HG03280 (cell line): Measurements from ENCODE around the gene KLHL2.
"Not testable (repeated sequence)": the region's sequence is repeated elsewhere in the genome, so short reads cannot be mapped to it uniquely, and the experiment has no call there.

Experiments used
- ATAC-seq: cut with Tn5 transposase; IDR thresholded peaks from one replicate; pipeline ENCODE4 v1.9.1; 2021; ENCODE audit warnings: mild to moderate bottlenecking, moderate library complexity; ENCODE audit not compliant: unreplicated experiment

Gene KLHL2, protein sequence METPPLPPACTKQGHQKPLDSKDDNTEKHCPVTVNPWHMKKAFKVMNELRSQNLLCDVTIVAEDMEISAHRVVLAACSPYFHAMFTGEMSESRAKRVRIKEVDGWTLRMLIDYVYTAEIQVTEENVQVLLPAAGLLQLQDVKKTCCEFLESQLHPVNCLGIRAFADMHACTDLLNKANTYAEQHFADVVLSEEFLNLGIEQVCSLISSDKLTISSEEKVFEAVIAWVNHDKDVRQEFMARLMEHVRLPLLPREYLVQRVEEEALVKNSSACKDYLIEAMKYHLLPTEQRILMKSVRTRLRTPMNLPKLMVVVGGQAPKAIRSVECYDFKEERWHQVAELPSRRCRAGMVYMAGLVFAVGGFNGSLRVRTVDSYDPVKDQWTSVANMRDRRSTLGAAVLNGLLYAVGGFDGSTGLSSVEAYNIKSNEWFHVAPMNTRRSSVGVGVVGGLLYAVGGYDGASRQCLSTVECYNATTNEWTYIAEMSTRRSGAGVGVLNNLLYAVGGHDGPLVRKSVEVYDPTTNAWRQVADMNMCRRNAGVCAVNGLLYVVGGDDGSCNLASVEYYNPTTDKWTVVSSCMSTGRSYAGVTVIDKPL

GRCh38 chr4:165207431-165208220 lies at the start of gene KLHL2:
Gene KLHL2 (plus strand): TSS chr4:165207561. CDS start chr4:165207877, 316 bp downstream.
- peak; percentile 93 for ATAC-seq

GRCh38 chr4:165158762-165159161 lies 48.6 kb upstream of the KLHL2 start:
- ATAC-seq: no peak

GRCh38 chr4:165164257-165164656 lies 43.1 kb upstream of the KLHL2 start:
- ATAC-seq: no peak

DNA sequence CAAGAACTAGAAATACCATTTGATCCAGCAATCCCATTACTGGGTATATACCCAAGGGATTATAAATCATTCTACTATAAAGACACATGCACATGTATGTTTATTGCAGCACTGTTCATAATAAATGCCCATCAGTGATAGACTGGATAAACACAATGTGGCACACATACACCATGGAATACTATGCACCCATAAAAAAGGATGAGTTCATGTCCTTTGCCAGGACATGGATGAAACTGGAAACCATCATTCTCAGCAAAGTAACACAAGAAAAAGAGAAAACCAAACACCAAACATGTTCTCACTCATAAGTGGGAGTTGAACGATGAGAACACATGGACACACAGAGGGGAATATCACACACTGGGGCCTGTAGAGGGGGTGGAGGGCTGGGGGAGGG lies 40.5 kb upstream of the KLHL2 start:
- not testable (repeated sequence) for ATAC-seq

- ATAC-seq: no peak
Observed at GRCh38 chr4:165167650-165168049, 39.7 kb upstream of the KLHL2 start.

GRCh38 chr4:165170819-165171218 lies 36.5 kb upstream of the KLHL2 start:
- no peak for ATAC-seq

DNA sequence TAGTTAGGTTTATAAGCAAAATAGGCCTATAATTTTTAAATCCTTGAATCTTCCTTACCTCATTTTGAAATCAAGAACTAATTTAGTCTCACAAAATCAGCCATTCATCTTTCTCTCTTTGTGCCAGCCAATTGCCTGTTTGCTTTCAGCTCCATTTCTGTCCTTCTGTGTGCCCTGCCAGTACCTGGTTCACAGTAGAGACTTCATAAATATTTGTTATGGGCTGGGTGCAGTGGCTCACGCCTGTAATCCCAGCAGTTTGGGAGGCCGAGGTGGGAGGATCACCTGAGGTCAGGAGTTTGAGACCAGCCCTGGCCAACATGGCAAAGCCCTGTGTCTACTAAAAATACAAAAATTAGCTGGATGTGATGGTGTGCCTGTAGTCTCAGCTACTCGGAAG lies 31.9 kb upstream of the KLHL2 start:
- ATAC-seq: not testable (repeated sequence)

GRCh38 chr4:165175879-165176278 lies 31.5 kb upstream of the KLHL2 start:
- ATAC-seq: no peak

DNA sequence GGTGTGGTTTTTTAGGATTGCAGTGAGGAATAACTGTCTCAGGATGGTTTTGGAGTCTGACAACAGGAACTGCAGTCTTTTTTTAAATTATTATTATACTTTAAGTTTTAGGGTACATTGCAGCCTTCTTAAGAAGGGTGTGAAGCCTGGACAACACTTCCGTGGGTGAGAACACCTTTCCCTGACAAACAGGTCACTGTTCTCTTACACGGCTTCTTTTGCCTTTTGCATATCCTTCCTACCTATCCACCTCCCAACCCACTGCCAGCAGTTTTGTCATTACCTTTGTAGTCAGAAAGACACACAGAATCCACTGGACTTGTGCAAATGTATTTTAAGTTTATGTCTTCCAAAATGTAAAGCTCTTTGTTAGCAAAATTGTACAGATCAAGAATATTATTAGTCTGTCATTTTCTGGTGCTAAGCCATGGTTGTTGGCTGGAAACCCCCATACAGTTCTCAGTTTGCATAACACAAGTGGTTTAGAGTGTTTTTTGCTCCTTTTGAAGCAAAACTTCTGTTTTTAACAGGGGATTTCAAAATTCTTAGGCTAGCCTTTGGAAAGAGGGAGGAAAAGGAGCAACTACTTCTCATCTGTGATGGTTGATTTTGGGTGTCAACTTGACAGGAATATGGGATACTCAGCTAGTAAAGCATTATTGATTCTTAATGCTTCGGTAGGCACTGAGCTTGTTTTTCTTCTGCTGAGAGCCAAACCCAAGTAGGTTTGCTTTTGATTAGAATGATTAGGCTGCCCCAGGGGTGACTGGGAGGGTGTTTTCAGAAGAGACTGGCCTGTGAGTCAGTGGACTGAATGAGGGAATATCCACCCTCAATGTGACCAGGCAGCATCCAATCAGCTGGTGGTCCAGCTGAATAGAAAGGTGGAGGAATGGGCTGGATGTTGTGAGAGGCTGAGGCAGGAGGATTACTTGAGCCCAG lies 29.4 kb upstream of the KLHL2 start:
- ATAC-seq: peak; percentile 59

DNA sequence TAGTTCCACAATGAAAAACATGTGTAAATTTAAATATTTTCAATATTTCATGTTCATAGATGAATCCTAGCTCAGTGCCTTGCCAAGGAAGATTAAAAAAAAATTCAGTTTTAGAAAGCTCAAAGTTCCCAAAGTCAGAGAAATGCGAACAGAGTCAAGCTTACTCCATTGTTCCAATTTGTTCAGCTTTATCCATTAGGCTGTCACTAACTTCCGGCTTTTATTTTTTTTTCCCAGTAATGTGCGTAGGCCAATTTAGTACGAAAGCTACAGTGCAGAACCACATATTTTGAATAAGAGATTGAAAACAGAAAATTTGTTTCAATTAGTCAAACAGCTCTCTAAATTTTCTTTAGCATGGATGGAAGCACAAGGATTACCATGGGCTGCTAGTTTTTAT lies 23.1 kb upstream of the KLHL2 start:
- ATAC-seq: no peak

- not testable (repeated sequence) for ATAC-seq
Observed at GRCh38 chr4:165184998-165185397, 22.4 kb upstream of the KLHL2 start.

DNA sequence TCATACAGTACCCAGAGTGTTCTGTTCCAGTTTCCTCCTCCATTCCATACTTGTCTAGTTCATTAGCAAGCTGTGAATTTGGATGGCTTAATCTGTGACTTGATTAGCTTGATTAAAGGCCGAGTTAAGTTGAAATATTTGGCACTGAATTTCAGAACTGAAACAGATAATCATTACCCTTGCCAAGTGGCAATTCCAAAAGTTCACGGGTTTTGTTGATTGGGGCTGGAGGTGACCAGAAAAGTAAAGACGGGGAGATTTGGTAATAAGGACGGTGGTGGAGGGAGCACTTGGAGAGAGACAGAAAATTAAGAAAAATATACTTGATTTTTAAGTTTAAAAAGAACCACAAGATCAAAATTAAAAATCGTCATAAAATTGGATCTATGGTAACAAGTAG lies 21.9 kb upstream of the KLHL2 start:
- no peak for ATAC-seq

DNA sequence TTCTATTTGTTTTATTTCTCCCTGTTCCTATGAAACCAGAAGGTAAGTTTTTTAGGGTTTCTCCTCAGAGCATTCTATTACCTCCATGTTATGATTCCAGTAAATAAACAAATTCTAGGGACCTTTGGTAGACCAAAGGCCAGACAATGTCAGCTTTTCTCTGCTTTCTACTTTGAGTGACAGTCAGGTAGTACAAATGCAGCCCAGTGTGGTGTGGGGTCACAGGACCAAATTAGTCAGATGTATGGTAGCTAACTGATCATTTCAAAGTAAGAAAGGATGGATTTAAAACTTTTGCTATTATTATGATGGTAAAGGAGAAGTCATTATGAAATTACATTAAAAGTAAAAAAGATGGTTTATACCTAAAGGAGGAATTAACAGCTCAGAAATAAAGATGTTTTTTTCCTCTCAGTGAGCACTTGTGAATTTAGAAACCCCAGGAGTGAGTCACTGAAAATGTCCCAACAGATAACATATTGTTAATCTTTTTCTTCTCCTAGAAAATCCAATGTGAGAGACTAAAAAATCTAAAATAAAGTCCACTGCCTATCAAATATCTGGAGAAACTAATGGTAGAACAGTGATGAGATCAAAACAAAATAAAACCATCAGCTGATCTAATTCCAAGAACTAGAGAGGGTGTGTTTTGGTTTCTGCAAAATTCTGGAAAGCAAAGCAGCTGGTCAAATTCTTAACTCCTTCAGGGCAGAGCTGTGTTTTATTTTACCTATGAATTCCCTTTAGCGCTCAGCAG lies 16.6 kb upstream of the KLHL2 start:
- no peak for ATAC-seq

GRCh38 chr4:165191348-165191656 lies 16.1 kb upstream of the KLHL2 start:
- ATAC-seq: no peak

- no peak for ATAC-seq
Observed at GRCh38 chr4:165191814-165192499, 15.4 kb upstream of the KLHL2 start.

DNA sequence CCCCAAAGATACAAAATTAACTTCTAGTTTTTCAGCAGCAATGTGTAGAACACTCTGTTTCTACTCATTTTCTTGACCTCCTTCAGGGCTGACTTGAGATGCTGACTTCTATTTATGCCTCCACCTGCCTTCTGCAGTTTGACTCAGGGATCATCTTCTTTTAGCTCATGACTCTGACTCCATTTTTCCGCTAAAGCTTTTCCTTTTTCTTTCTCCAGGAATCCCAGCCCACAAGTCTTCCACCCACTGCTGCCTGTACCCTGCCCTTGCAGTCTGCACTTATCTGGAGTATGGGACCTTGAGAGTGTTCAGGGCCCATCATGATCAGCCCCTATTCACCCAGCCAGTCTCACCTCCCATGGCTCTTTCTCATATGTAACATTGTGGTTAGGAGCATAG lies 14.9 kb upstream of the KLHL2 start:
- no peak for ATAC-seq

DNA sequence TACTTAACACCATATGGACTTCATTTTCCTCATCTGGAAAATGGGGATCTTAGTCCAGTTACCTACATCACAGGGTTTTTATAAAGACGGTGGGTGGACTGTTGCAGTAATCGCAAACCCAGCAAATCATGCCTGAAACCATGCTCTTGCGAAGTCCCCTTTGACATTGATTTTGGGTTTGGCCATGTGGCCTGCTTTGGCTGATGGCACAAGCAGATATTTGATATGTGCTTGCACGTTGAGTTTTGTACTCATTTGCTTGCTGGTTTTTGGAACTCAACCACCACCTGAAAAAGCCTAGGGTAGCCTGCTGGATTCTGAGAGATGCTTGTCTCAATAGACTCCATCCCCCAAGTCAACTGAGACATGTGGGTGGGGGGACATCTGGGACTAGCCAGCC lies 14.4 kb upstream of the KLHL2 start:
- ATAC-seq: no peak

- no peak for ATAC-seq
Observed at GRCh38 chr4:165194368-165194767, 13.0 kb upstream of the KLHL2 start.

DNA sequence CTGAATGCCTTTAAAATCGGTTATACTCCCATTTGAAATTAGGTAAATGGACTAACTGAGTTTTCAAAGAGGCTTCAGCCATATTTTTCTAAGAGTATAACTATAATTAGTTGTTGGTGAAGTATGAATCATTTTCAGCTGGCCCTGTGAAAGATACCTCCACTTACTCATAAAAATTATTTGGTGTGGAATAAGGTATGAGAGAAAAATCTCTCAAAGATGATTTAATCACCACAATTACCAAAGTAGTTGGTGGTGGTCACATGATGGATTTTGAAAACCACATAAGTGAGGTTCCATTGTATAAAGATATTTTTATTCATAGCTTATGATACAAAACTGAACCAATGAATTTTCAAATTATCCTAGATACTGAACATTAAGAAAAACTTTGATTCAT lies 9.0 kb upstream of the KLHL2 start:
- no peak for ATAC-seq

DNA sequence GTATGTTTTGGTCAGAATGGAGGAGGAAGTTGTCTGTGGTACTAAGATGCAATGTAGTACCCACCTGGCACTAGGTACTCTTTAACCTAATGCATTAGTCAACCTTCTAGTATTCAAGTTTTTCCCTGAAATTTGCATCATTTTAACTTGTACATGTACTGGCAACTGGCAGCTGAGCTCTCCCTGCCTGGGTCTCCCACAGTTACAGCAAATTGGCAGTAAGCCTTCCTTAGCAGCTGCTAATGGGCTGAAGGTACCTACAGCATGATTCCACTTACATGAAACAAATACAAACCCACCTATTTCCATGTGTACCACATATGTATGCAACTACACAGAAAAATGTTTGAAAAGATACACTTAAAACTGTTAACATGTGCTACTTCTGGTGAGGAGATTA lies 8.1 kb upstream of the KLHL2 start:
- ATAC-seq: no peak
